GM19193 (cell line): ENCODE data around the gene BRSK1.
A peak's percentile ranks its signal among the peaks of the same experiment; 100 is the strongest.

Experiments
- POLR2A ChIP-seq: IDR thresholded peaks from 4 replicates; pipeline ENCODE4 v1.6.1; 2011; ENCODE audit not compliant: insufficient read depth, insufficient read length; ENCODE audit errors: extremely low read depth

Gene BRSK1

DNA sequence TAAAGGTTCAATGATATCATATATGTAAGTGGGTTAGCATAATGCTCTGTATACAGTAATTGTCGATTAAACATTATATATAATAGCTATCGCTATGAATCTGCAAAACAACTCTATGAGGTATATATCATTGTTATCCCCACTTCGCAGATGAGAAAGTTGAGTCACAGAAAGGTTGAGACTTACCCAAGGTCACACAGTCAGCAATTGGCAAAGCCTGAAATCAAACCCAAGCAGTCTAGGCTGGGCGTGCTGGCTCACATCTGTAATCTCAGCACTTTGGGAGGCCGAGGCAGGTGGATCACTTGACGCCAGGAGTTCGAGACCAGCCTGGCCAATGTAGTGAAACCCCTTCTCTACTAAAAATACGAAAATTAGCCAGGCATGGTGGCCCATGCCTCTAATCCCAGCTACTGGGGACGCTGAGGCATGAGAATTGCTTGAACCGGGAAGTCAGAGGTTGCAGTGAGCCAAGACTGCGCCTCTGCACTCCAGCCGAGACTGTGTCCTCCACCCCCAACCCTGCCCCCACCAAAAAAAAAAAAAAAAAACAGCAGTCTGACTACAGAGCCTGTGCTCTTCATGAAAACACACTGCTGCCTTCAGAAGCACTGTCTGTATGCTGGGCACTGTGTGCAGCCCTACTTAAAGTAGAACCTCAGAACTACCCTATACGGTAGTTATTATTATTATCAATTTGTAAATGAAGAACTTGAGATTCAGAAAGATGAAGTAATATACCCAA, 5.2 kb upstream of the BRSK1 start:
- no peak for TF ChIP-seq POLR2A

DNA sequence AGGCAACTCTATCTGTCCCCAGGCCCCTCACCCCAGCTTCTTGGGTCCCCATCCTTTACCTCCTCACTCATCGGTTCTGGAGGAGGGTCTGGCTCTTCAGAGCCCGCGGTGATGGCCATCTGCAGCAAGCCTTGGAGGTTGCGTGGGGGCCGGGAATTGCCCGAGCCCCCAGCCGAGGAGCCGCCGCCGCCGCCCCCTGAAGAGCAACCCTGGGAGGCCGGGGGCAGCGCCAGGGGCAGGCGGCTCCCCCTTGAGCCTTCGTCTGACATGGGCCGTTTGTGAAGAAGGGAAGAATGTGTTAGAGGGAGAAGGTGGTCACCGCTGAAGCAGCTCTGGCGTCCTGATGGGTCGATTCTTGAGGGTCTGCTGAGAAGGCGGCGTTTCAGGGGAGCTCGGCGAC, 4.5 kb upstream of the BRSK1 start:
- TF ChIP-seq POLR2A = no peak

GRCh38 chr19:55279770-55280643, 3.8 kb upstream of the BRSK1 start, which contains the start of gene HSPBP1:
HSPBP1 (minus strand) TSS chr19:55280110; CDS start chr19:55279608, 502 bp downstream.
- peak; percentile 73 for TF ChIP-seq POLR2A

DNA sequence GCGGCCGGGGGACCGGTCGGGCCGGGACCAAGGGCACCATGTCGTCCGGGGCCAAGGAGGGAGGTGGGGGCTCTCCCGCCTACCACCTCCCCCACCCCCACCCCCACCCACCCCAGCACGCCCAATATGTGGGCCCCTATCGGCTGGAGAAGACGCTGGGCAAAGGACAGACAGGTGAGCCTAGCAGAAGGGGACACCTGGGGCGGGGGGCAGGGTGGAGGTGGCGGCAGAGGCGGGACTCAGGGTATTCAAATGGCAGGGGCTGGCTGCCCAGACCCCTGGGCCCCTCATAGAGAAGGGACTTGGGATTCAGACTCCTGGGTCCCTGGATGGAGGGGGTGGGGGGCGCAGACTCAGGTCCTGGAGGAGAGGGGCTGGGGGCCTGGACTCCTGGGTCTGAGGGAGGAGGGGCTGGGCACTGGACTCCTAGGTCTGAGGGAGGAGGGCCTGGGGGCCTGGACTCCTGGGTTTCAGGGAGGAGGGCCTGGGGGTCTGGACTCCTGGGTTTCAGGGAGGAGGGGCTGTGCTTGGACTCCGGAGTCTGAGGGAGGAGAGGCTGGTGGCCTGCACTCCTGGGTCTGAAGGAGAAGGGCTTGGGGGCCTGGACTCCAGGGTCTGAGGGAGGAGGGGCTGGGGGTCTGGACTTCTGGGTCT, 735 bp downstream of the BRSK1 start:
- TF ChIP-seq POLR2A = no peak

- TF ChIP-seq POLR2A = no peak
Measured at GRCh38 chr19:55285229-55285890, 1.6 kb downstream of the BRSK1 start.

GRCh38 chr19:55287361-55288079, 3.7 kb downstream of the BRSK1 start:
- no peak for TF ChIP-seq POLR2A

DNA sequence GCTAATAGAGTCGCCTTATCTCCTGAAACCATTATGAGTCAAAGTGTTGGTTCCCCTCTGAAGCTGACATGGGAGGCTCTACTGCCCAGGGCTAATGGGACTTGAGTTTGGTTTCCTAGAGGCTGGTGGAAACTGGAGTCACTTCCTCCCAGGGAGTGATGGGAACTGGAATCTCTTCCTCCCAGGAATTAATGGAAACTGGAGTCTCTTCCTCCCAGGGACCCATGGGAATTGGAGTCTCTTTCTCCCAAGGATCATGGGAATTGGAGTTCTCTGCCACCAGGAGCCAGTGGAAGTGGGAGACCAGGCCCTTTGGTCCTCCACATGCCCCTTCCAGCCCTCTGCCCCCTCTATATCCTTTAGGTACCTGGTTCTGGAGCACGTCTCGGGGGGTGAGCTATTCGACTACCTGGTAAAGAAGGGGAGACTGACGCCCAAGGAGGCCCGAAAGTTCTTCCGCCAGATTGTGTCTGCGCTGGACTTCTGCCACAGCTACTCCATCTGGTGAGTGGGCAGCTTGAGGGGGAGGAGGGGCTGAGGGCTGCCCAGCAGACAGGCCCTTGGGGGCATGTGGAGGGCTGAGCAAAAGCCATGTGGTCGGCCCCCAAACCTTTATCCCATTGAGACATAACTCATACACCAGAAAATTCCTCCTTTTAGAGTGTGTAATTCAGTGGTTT, 5.5 kb downstream of the BRSK1 start:
- TF ChIP-seq POLR2A = no peak

DNA sequence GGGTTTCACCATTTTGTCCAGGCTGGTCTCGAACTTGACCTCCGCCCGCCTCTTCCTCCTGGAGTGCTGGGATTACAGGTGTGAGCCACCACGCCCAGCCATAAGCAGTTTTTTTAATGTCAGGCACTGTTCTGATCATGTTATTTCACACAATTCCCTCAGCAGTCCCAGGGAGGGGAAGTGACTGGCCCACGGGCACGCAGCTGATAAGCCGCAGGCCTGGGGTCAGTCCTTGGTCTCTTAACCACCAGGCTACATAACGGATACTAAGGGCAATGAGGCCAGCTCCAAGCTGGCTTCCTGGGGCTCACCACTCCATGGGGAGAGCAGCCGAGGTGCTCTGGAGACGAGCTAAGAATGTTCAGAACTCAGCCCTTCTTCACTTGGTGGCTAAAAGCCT, 13.5 kb downstream of the BRSK1 start:
- no peak for TF ChIP-seq POLR2A

DNA sequence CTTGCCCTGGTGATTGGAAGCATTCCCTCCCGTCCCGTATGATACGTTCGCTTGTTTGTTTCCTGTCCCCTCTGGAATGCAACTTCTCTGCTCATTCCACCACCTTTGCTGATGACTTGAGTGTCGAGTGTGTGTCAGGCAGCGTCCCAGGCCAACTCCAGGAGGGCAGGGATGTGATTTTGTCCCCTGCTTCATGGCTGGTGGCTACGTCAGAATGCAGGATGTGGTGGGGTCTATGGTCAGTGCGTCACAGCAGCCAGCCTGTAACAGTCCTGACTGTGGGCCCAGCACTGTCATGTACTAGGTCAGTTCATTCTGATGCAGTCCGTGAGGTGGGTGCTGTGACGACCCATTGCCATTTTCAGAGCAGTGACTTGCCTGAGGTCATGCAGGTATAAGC, 16.2 kb downstream of the BRSK1 start:
- no peak for TF ChIP-seq POLR2A

GRCh38 chr19:55300886-55301458, 17.2 kb downstream of the BRSK1 start:
- no peak for TF ChIP-seq POLR2A

GRCh38 chr19:55301459-55302317, 17.9 kb downstream of the BRSK1 start:
- TF ChIP-seq POLR2A = no peak

GRCh38 chr19:55302318-55302703, 18.5 kb downstream of the BRSK1 start:
- TF ChIP-seq POLR2A = no peak

- TF ChIP-seq POLR2A = no peak
Measured at GRCh38 chr19:55303477-55303876, 19.7 kb downstream of the BRSK1 start.
